ENCODE data around the gene DMRT1.
A peak's percentile ranks its signal among the peaks of the same experiment; 100 is the strongest.

The DMRT1 gene

DNA sequence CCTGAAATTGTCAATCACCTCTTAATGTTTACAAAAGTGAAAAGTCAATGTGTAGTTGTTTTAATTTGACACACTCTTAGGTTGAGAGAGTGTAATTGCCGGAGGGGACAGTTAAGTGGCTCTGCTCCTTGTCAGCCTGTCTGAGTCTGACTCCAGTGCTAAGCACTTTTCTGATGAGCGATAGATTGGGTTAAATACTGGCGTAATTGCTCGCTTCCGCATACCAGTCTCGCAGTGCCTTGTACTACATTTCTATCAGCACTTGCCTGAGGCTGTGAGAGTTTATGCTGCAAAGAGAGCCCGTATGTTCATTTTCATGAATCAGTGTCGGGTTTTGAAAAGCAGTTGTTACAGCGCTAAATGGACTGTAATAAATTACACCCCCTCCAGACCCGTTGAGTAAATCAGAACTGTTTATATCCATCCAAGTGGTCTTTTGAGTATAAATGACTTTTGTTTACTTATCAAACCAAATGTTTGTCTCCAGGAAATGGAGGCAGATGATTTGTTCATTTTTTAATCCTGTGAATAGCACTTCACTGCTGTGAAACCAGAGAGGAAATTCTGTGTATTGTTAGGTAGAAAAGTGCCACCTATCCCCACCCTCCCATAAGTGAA is 94.0 kb downstream of the DMRT1 start:
- ChIA-PET CTCF (interaction anchor here (0.8 to 2.1 kb wide), 7 partner anchors 8 to 68 kb away, joined by 3 to 10 read pairs (median 5); partner anchors contain the start of gene DMRT3), POLR2A (interaction anchor here (0.5 to 0.8 kb wide), 2 partner anchors 30 to 67 kb away, joined by 3 to 5 read pairs; no protein-coding TSS in a partner anchor)
- H3K4me3 ChIP-seq (ENCODE audit: low read depth, low read length) = peak overlapping the region; percentile 12
- H3K4me1 ChIP-seq (ENCODE audit: control insufficient read depth, insufficient read depth, low read length) = no peaks in the 10 kb centered on the region; the same call in 1 of the 2 replicates
- H3K36me3 ChIP-seq (ENCODE audit: control insufficient read depth in 2 of 2, insufficient read depth in 1 of 2, low read length in 2 of 2) = no peaks in the 10 kb centered on the region
- H3K27ac ChIP-seq (ENCODE audit: extremely low read depth, low read depth, low read length) = no peak overlapping the region
- H3K9me3 ChIP-seq (ENCODE audit: control insufficient read depth, insufficient read depth, low read depth, low read length) = no peaks in the 10 kb centered on the region
- TF ChIP-seq, protein P1, sequence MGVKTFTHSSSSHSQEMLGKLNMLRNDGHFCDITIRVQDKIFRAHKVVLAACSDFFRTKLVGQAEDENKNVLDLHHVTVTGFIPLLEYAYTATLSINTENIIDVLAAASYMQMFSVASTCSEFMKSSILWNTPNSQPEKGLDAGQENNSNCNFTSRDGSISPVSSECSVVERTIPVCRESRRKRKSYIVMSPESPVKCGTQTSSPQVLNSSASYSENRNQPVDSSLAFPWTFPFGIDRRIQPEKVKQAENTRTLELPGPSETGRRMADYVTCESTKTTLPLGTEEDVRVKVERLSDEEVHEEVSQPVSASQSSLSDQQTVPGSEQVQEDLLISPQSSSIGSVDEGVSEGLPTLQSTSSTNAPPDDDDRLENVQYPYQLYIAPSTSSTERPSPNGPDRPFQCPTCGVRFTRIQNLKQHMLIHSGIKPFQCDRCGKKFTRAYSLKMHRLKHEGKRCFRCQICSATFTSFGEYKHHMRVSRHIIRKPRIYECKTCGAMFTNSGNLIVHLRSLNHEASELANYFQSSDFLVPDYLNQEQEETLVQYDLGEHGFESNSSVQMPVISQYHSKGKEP (tag by site-specific recombination; IDR thresholded peaks at IDR 0.05) = peak; percentile 58; the same call in 1 of the 2 replicates
- peak; percentile 93 for TF ChIP-seq FEZF1 (tag by site-specific recombination; IDR thresholded peaks at IDR 0.05)
- peak; percentile 7 for TF ChIP-seq SETDB1 (IDR thresholded peaks at IDR 0.05; ENCODE audit: insufficient read length, low read length)
- peak; percentile 52; the same call in 1 of the 2 replicates for TF ChIP-seq IKZF3 (tag by site-specific recombination; IDR thresholded peaks at IDR 0.05)
- peak; percentile 47; the same call in 1 of the 2 replicates for TF ChIP-seq ZNF610 (tag by site-specific recombination; IDR thresholded peaks at IDR 0.05; ENCODE audit: borderline replicate concordance)
- TF ChIP-seq GFI1B (tag by site-specific recombination; IDR thresholded peaks at IDR 0.05) = peak; percentile 63; the same call in 1 of the 2 replicates
- TF ChIP-seq, protein P2, sequence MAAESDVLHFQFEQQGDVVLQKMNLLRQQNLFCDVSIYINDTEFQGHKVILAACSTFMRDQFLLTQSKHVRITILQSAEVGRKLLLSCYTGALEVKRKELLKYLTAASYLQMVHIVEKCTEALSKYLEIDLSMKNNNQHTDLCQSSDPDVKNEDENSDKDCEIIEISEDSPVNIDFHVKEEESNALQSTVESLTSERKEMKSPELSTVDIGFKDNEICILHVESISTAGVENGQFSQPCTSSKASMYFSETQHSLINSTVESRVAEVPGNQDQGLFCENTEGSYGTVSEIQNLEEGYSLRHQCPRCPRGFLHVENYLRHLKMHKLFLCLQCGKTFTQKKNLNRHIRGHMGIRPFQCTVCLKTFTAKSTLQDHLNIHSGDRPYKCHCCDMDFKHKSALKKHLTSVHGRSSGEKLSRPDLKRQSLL (tag by site-specific recombination; IDR thresholded peaks at IDR 0.05) = no peak
- TF ChIP-seq, protein P3, sequence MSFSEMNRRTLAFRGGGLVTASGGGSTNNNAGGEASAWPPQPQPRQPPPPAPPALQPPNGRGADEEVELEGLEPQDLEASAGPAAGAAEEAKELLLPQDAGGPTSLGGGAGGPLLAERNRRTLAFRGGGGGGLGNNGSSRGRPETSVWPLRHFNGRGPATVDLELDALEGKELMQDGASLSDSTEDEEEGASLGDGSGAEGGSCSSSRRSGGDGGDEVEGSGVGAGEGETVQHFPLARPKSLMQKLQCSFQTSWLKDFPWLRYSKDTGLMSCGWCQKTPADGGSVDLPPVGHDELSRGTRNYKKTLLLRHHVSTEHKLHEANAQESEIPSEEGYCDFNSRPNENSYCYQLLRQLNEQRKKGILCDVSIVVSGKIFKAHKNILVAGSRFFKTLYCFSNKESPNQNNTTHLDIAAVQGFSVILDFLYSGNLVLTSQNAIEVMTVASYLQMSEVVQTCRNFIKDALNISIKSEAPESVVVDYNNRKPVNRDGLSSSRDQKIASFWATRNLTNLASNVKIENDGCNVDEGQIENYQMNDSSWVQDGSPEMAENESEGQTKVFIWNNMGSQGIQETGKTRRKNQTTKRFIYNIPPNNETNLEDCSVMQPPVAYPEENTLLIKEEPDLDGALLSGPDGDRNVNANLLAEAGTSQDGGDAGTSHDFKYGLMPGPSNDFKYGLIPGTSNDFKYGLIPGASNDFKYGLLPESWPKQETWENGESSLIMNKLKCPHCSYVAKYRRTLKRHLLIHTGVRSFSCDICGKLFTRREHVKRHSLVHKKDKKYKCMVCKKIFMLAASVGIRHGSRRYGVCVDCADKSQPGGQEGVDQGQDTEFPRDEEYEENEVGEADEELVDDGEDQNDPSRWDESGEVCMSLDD (tag by site-specific recombination; IDR thresholded peaks at IDR 0.05) = no peak
- TF ChIP-seq ZNF24 (tag by site-specific recombination; IDR thresholded peaks at IDR 0.05) = no peak; the same call in 1 of the 2 replicates
- TF ChIP-seq, protein P4, sequence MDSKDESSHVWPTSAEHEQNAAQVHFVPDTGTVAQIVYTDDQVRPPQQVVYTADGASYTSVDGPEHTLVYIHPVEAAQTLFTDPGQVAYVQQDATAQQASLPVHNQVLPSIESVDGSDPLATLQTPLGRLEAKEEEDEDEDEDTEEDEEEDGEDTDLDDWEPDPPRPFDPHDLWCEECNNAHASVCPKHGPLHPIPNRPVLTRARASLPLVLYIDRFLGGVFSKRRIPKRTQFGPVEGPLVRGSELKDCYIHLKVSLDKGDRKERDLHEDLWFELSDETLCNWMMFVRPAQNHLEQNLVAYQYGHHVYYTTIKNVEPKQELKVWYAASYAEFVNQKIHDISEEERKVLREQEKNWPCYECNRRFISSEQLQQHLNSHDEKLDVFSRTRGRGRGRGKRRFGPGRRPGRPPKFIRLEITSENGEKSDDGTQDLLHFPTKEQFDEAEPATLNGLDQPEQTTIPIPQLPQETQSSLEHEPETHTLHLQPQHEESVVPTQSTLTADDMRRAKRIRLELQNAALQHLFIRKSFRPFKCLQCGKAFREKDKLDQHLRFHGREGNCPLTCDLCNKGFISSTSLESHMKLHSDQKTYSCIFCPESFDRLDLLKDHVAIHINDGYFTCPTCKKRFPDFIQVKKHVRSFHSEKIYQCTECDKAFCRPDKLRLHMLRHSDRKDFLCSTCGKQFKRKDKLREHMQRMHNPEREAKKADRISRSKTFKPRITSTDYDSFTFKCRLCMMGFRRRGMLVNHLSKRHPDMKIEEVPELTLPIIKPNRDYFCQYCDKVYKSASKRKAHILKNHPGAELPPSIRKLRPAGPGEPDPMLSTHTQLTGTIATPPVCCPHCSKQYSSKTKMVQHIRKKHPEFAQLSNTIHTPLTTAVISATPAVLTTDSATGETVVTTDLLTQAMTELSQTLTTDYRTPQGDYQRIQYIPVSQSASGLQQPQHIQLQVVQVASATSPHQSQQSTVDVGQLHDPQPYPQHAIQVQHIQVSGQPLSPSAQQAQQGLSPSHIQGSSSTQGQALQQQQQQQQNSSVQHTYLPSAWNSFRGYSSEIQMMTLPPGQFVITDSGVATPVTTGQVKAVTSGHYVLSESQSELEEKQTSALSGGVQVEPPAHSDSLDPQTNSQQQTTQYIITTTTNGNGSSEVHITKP (tag by site-specific recombination; IDR thresholded peaks at IDR 0.05) = peak; percentile 14; the same call in 1 of the 2 replicates
- TF ChIP-seq SP7 (tag by site-specific recombination; IDR thresholded peaks at IDR 0.05) = peak; percentile 81
- no peak for TF ChIP-seq ZBTB20 (tag by site-specific recombination; IDR thresholded peaks at IDR 0.05)
- peak; percentile 43; the same call in 1 of the 2 replicates for TF ChIP-seq GLIS1 (tag by site-specific recombination; IDR thresholded peaks at IDR 0.05)
- peak; percentile 75; the same call in 1 of the 2 replicates for TF ChIP-seq TCF7L2 (IDR thresholded peaks at IDR 0.05; ENCODE audit: borderline replicate concordance, low read depth, low read length)
- TF ChIP-seq OVOL3 (tag by site-specific recombination; IDR thresholded peaks at IDR 0.05) = 0 out of 2 replicates have a peak, but pooled peaks have one; percentile 68
- peak; percentile 45; the same call in 1 of the 2 replicates for TF ChIP-seq KLF10 (tag by site-specific recombination; IDR thresholded peaks at IDR 0.05)
- TF ChIP-seq ZSCAN30 (tag by site-specific recombination; IDR thresholded peaks at IDR 0.05) = 0 out of 2 replicates have a peak, but pooled peaks have one; percentile 10
- peak; percentile 86 for TF ChIP-seq WT1 (tag by site-specific recombination; IDR thresholded peaks at IDR 0.05)
- no peak for TF ChIP-seq ZNF677 (tag by site-specific recombination; IDR thresholded peaks at IDR 0.05)
- no peak for TF ChIP-seq ZNF529 (tag by site-specific recombination; IDR thresholded peaks at IDR 0.05; ENCODE audit: insufficient replicate concordance)
- TF ChIP-seq ZBTB17 (tag by site-specific recombination; IDR thresholded peaks at IDR 0.05) = peak; percentile 86
- TF ChIP-seq, protein P5, sequence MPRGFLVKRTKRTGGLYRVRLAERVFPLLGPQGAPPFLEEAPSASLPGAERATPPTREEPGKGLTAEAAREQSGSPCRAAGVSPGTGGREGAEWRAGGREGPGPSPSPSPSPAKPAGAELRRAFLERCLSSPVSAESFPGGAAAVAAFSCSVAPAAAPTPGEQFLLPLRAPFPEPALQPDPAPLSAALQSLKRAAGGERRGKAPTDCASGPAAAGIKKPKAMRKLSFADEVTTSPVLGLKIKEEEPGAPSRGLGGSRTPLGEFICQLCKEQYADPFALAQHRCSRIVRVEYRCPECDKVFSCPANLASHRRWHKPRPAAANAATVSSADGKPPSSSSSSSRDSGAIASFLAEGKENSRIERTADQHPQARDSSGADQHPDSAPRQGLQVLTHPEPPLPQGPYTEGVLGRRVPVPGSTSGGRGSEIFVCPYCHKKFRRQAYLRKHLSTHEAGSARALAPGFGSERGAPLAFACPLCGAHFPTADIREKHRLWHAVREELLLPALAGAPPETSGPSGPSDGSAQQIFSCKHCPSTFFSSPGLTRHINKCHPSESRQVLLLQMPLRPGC (tag by site-specific recombination; IDR thresholded peaks at IDR 0.05) = peak; percentile 87
- TF ChIP-seq ZNF302 (tag by site-specific recombination; IDR thresholded peaks at IDR 0.05; ENCODE audit: low read depth) = no peak
- TF ChIP-seq, protein P6, sequence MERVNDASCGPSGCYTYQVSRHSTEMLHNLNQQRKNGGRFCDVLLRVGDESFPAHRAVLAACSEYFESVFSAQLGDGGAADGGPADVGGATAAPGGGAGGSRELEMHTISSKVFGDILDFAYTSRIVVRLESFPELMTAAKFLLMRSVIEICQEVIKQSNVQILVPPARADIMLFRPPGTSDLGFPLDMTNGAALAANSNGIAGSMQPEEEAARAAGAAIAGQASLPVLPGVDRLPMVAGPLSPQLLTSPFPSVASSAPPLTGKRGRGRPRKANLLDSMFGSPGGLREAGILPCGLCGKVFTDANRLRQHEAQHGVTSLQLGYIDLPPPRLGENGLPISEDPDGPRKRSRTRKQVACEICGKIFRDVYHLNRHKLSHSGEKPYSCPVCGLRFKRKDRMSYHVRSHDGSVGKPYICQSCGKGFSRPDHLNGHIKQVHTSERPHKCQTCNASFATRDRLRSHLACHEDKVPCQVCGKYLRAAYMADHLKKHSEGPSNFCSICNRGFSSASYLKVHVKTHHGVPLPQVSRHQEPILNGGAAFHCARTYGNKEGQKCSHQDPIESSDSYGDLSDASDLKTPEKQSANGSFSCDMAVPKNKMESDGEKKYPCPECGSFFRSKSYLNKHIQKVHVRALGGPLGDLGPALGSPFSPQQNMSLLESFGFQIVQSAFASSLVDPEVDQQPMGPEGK (tag by site-specific recombination; IDR thresholded peaks at IDR 0.05) = no peak

All from HEK293 (cell line).